IPS-15b (cell line): ENCODE data around the gene SNPH.

Experiments
- H3K27me3 ChIP-seq: one replicate; pipeline ENCODE4 v1.6.1; 2013; ENCODE audit warnings: low read length; ENCODE audit not compliant: control insufficient read depth, insufficient read depth
- H3K36me3 ChIP-seq: one replicate; pipeline ENCODE4 v1.6.1; 2013; ENCODE audit warnings: low read length; ENCODE audit not compliant: control insufficient read depth, insufficient read depth
- H3K4me1 ChIP-seq: one replicate; pipeline ENCODE4 v1.6.1; 2013; ENCODE audit warnings: mild to moderate bottlenecking, low read length; ENCODE audit not compliant: control insufficient read depth, insufficient read depth
- H3K4me3 ChIP-seq: one replicate; pipeline ENCODE4 v1.5.1; 2013; ENCODE audit warnings: low read depth, low read length
- H3K9ac ChIP-seq: one replicate; pipeline ENCODE4 v1.6.1; 2013; ENCODE audit warnings: low read depth, mild to moderate bottlenecking, low read length
- H3K9me3 ChIP-seq: one replicate; pipeline ENCODE4 v1.6.1; 2013; ENCODE audit warnings: mild to moderate bottlenecking, low read length; ENCODE audit not compliant: control insufficient read depth, insufficient read depth

SNPH gene

DNA sequence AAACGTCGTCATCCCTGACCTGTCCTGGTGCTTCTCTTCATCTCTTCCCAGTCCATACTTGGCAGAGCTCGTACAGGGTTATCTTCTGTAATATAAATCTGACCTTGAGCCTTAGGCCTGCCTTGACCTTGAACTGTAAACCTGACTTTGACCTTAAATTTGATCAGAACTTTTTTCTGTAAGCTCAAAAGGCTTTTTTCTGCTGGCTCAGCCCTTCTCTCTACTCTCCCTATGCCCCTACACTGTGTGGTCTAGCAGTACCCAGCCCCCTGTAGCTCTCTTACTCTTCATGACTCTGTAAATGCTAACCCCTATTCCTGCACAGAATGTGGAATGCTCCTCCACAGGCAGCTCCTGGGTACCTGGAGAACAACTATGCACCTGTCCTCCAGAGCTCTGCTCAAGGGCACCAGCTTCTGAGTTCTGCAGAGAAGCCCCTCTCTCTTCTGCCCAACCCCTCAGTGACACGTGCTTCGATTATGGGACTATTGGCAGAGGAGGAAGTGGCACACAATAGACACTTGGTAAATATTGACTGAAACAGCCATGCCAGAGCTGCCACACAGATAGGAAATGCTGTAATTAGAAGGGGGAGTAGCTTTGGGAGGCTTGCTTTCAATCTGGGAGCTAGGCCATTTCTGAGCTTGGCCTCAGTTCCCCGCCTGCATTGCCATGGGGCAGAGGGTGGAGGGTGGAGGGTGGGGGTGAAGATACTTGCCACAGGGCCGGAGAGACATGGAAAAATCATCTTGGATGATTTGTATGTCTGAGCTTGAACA, 15.4 kb downstream of the SNPH start:
- H3K9ac ChIP-seq: no peak overlapping the region
- no peaks in the 10 kb centered on the region for H3K36me3 ChIP-seq
- H3K27me3 ChIP-seq: no peaks in the 10 kb centered on the region
- H3K4me3 ChIP-seq: no peak overlapping the region
- no peaks in the 10 kb centered on the region for H3K9me3 ChIP-seq
- H3K4me1 ChIP-seq: no peaks in the 10 kb centered on the region

DNA sequence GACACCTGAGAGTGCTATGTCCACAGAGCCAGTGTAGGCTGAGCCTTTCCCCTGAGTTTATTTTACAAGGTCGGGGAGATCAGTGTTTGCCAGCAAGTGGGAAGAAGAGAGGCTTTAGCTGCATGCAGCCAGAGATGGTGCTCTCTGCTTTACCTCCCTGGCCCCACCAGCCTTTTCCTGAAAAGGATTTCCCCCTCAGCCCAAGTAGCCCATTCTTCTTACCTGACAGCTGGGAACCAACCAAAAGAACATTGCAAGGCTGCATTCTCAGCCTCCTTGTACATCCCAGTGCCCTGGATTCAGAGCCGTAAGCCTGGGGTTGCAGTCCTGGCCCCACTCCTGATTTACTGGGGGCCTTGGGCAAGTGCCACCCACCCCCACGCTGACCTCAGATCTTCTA, 16.9 kb downstream of the SNPH start:
- Histone ChIP-seq H3K4me1 (no peaks in the 10 kb centered on the region), H3K27me3 (no peaks in the 10 kb centered on the region), H3K9ac (no peak overlapping the region), H3K36me3 (no peaks in the 10 kb centered on the region), H3K4me3 (no peak overlapping the region), H3K9me3 (no peaks in the 10 kb centered on the region)

DNA sequence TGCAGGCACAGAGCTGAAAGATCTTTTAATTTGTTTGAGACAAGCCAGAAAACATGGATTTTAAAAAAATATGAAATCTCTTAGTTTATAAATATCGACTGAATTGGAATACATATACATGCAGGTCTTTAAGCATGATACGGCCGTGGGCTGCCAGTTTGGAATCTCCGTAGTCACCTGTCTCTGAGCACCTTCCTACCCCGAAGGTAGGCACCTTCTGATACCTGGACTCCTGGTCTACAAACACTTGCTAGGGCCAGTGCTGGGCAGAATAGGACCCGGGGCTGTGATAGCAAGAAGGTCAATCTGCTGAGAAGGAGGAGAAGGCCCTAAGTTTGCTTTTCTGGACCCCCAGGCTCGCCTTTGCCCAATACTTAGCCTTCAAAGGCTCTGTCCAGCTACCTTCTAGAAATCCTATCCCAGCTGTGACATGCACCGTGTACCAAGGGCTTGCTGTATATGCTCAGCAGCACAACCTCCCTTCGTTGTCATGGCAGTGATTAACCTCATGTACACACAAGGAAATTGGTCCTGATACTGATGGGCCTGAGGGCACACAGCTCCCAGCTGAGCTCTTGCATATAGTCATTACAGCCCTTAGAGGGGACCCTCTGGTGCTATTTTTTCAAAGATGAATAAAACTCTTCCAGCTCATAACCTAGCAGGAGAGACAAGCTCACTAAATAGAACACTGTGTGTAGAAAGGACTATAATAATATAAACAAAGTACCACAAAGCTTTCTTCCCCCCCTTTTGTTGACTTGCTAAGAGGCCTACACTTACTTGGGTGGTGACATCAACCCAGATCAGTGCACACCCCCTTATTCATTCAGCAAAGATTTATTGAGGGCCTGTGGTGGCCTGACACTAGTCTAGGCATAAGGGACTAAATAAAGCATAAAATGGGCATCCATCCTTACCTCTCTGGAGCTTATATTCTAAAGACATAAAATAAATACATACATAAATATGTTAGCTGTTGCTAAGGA, 17.7 kb downstream of the SNPH start:
- Histone ChIP-seq H3K4me3 (no peak overlapping the region), H3K9ac (no peak overlapping the region), H3K4me1 (no peaks in the 10 kb centered on the region), H3K36me3 (no peaks in the 10 kb centered on the region), H3K9me3 (no peaks in the 10 kb centered on the region), H3K27me3 (no peaks in the 10 kb centered on the region)

DNA sequence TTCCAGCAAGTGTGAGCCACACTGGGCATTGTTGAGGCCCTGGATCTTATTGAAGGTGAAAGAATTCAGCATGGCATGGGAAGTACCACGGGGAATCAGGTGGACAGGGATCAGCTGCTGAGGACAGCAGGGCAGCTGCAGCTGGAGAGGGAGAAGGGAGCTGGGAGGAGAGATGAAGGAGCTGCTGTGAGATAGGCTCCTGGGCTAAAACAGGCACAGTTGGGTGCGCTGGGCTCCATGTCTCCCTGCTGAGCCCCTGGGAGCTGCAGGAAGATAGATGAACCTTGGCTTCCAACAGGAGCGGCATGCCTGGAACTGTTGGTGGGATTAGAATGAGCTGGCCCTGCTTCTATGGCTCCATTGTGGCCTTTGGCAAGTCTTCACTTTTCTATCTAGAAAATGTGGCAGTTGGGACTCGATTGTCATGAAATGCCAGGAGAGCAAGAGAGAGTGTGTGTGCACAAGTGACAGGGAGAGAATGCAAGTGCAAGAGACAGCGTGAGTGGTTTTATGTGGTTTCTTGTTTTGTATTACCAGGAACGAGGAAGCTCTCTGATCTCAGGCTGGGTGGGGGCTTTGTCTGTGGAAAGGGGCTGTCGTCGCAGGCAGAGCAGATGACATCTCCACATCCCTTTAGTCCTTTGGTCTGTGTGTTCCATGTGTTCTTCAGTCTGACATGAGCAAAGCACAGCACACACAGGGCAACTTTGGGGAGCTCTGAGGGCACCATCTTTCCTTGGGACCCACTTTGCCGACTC, 20.4 kb downstream of the SNPH start:
- no peaks in the 10 kb centered on the region for H3K9me3 ChIP-seq
- no peaks in the 10 kb centered on the region for H3K27me3 ChIP-seq
- H3K4me1 ChIP-seq: no peaks in the 10 kb centered on the region
- no peak overlapping the region for H3K4me3 ChIP-seq
- H3K36me3 ChIP-seq: no peaks in the 10 kb centered on the region
- H3K9ac ChIP-seq: no peak overlapping the region

DNA sequence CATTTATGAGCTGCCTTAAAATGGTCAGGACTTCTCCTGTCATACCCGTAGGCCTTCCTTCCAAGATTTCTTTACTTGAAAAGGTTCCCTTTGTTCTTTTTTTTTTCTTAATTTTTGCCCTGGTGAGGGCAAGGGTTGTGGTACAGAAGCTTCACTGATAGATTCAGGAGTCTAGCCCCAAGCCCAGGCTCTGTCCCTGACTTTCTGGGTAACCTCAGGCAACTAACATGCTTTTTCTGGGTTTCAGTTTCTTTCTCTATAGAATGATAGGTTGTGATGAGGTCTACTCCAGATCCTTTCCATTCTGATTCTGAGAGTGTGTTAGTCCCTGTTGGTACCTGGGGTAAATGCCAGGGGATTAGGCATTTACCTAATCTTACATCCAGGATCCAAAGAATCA, 21.2 kb downstream of the SNPH start:
- no peaks in the 10 kb centered on the region for H3K4me1 ChIP-seq
- H3K4me3 ChIP-seq: no peak overlapping the region
- H3K9me3 ChIP-seq: no peaks in the 10 kb centered on the region

DNA sequence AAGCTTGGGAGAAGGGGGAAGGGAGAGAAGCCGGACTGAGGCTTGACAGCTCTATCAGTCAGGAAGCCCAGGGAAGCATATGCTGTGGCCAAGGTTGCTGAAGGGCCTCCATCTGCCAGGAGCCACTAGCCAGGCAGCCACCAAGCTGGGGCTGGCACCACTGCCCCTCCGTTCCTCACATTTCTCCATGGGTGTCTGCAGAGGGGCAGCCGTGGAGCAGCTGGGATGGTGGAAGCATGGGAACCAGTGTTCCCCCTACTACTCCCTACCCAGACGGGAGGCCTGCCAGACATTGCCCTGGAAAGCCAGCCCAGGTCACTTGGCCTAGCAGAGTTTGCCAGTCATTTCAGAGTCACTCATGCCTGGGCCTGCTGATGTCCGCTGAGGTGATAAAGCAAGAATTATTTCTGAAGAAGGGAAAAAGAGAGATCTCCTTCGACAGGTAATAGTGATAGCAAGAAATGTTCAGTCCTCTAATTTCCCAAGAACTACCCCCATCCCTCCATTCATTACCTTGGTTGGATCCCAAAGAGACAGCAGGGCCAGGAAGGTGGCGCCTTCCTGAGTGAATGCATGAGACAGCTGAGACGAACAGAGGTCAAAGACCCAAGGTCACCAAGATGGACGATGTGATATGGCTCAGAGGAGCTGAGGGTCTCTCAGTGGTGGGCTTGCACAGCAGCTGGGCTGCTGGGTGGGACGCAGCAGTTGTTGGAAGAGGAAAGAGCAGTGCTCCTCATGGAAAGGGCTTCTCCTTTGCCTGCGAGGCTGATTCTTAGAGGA, 21.9 kb downstream of the SNPH start:
- no peaks in the 10 kb centered on the region for H3K27me3 ChIP-seq
- no peaks in the 10 kb centered on the region for H3K9me3 ChIP-seq
- H3K4me3 ChIP-seq: no peak overlapping the region
- no peak overlapping the region for H3K9ac ChIP-seq
- H3K4me1 ChIP-seq: no peaks in the 10 kb centered on the region
- no peaks in the 10 kb centered on the region for H3K36me3 ChIP-seq

More for the DNA sequence above, 21.2 kb downstream of the SNPH start:
- no peak overlapping the region for H3K9ac ChIP-seq
- no peaks in the 10 kb centered on the region for H3K27me3 ChIP-seq
- H3K36me3 ChIP-seq: no peaks in the 10 kb centered on the region

DNA sequence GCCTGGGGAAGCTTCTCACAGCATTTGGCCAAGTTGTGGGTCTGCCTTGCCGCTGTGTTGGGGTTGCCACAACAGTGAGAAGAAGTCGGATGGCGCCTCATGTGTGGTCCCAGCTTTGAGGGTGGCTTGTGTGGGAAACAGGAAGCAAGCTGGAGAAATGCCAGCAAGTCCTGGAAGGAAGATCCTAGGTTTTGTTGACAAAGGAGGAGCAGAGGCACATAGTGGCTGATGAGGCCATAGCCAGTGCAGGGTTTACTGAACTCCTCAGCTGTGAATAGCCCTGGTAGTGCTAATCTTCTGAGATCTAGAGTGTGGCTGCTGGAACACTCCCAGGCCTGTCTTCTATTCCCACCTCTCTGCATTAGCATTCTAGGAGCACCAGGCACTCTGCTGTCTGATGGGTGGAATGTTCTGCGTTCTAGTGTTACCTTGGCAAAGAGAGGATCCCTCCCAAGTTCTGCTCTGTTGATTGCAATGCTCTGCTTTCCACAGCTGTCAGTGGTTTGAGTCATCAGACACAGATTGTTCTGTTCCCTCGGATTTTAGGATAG, 25.2 kb downstream of the SNPH start:
- no peak overlapping the region for H3K4me3 ChIP-seq
- no peaks in the 10 kb centered on the region for H3K27me3 ChIP-seq
- no peaks in the 10 kb centered on the region for H3K36me3 ChIP-seq
- H3K9me3 ChIP-seq: no peaks in the 10 kb centered on the region
- no peaks in the 10 kb centered on the region for H3K4me1 ChIP-seq
- no peak overlapping the region for H3K9ac ChIP-seq

DNA sequence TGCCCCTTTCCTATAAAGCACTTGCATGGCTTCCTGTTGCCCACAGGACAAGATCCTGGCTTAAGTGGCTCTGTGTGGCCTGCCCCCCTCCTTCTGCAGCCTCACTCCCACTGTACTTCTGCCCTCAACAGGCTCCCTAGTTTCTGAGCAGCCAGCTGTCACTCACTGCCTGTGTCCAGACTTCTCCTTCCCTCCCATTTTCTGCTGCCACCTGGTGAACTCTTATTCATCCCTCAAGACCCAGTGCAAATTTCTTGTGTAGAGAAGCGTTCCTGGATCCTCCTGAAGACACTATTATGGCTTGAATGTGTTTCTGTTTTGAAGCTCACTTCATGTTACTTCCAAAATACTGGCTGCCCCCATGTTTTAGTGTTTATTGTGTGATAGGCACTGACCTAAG, 26.5 kb downstream of the SNPH start:
- H3K9me3 ChIP-seq: no peaks in the 10 kb centered on the region
- H3K36me3 ChIP-seq: no peaks in the 10 kb centered on the region
- H3K4me1 ChIP-seq: no peaks in the 10 kb centered on the region
- H3K27me3 ChIP-seq: no peaks in the 10 kb centered on the region
- H3K9ac ChIP-seq: no peak overlapping the region
- H3K4me3 ChIP-seq: no peak overlapping the region

DNA sequence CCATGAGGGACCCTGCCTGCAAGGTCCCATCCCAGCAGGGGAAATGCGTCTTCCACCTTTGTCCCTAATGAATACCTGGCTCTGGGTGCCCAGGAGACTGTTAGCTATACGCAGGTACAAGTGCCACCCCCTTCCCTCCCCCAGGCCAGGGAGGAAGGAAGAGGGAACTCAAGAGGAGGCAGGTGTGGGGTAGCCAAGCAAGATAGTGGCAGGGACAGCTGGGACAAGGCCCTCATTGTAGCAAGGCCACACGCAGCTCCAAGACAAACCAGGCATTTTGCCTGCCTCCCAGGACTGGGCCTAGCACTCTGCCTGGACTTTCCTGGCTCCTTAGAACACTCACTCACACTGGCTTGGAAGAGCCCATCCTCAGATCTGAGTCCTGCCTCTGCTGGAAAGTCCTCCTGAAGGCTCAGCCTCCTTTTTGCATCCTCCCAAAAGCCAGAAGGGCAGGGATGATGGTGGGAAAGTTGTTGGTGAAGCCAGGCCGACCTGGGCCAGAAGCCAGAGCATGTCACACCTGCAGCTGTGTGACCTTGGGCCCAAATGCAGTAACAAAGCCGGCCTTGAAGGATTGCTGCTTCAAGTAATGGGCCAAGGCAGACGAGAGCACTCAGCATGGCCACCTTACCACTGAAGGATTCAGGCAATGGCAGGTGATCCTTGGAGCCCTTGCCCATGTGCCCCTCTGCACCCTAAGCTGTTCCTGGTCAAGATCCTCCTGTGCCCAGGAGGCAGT, 27.7 kb downstream of the SNPH start:
- H3K27me3 ChIP-seq: no peaks in the 10 kb centered on the region

DNA sequence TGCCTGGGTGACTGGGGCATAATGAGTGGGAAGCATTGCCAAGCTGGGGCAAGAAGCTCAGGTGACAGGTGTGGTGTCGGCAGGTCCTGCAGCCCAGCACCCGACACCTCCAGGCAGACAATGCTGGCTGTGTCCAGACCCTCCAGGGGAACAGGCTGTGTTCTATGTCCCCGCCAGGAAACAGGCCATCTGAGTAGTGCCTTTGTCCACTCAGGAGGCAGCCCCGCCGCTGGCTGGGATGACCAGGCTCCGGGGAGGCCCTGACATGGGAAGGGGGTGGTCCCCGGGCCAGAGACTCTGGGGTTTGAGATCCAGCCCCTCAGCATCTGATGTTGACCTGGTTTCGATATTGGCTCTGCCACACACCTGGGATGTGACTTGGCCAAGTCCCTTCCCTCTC, 28.4 kb downstream of the SNPH start:
- no peak overlapping the region for H3K9ac ChIP-seq
- no peaks in the 10 kb centered on the region for H3K9me3 ChIP-seq
- H3K27me3 ChIP-seq: no peaks in the 10 kb centered on the region
- H3K36me3 ChIP-seq: no peaks in the 10 kb centered on the region
- H3K4me3 ChIP-seq: no peak overlapping the region
- H3K4me1 ChIP-seq: no peaks in the 10 kb centered on the region

More for the DNA sequence above, 27.7 kb downstream of the SNPH start:
- Histone ChIP-seq H3K4me3 (no peak overlapping the region), H3K9ac (no peak overlapping the region), H3K9me3 (no peaks in the 10 kb centered on the region), H3K4me1 (no peaks in the 10 kb centered on the region), H3K36me3 (no peaks in the 10 kb centered on the region)
